CD4-positive, alpha-beta T cell treated with Interleukin-6 at 100 ng/mL for 8 hours (primary cell): Measurements from ENCODE around the gene HES4.
"Not testable (repeated sequence)": the region's sequence is repeated elsewhere in the genome, so short reads cannot be mapped to it uniquely, and the experiment has no call there.

Experiments used
- DNase-seq: peaks from one replicate; pipeline ENCODE4 v3.0.0-alpha.2; 2020; ENCODE audit warnings: mixed read lengths, low spot score

Gene HES4

DNA sequence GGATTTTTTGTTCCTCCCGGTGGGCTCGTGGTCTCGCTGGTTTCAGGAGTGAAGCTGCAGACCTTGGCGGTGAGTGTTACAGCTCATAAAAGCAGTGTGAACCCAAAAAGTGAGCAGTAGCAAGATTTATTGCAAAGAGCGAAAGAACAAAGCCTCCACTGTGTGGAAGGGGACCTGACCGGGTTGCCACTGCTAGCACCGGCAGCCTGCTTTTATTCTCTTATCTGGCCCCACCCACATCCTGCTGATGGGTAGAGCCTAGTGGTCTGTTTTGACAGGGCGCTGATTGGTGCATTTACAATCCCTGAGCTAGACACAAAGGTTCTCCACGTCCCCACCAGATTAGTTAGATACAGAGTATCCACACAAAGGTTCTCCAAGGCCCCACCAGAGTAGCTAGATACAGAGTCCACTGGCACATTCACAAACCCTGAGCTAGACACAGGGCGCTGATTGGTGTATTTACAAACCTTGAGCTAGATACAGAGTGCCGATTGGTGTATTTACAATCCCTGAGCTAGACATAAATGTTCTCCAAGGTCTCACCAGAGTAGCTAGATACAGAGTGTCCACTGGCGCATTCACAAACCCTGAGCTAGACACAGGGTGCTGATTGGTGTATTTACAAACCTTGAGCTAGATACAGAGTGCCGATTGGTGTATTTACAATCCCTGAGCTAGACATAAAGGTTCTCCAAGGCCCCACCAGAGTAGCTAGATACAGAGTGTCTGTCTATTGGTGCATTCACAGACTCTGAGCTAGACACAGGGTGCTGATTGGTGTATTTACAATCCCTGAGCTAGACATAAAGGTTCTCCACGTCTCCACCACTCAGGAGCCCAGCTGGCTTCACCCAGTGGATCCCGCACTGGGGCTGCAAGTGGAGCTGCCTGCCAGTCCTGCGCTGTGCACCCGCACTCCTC is 17.8 kb upstream of the HES4 start:
- not testable (repeated sequence) for DNase-seq

DNA sequence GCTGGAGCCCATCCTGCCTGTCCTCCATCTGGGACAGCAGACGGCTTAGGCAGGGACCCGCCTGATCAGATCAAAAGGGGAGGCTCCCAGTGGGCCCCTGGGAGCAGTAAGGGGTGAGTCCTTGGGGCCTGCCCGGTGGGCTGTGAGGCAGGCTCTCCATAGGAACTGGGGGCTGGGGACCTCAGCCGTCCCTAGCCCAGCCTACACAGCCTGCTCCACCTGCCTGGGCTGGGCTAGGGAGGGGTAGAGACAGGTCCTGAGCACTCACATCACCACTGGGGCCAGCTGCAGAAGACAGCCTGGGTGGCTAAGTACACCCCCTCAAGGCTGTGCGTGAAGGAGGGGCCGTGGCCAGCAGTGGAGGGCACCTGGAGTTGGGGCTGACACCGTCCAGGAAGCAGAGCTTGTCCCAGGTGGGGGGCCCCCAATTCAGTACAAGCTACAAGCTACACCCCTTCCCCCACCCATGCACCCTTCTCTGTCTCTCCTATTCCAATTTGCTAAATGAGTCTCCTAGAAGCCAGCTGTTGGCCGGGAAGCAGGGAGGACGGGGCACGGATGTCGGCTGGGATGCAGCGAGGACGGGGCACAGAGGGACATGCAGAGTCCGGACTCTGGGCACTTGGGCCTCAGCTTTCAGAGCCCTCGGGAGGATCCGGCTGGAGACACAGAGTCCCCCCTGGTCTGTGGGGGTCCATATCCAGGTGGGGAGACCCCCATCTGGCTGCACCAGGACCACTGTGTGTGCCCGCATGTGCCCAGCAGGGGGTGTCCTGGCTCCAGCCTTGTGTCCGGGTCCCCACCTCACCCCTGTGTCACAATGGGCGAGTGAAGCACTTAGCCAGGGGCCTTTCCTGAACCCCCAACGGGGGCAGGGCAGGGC is 15.1 kb upstream of the HES4 start:
- DNase-seq = no peak

DNA sequence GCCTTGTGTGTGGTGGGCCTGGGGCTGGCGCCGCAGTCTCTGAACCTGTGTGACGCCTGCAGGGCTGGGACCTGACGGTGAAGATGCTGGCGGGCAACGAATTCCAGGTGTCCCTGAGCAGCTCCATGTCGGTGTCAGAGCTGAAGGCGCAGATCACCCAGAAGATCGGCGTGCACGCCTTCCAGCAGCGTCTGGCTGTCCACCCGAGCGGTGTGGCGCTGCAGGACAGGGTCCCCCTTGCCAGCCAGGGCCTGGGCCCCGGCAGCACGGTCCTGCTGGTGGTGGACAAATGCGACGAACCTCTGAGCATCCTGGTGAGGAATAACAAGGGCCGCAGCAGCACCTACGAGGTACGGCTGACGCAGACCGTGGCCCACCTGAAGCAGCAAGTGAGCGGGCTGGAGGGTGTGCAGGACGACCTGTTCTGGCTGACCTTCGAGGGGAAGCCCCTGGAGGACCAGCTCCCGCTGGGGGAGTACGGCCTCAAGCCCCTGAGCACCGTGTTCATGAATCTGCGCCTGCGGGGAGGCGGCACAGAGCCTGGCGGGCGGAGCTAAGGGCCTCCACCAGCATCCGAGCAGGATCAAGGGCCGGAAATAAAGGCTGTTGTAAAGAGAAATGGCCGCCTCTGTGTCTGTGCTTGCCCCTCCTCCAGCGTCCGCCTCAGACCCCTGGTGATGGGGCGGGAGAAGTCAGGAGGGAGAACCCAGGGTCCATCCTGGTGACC is 14.2 kb upstream of the HES4 start:
- DNase-seq = no peak

DNA sequence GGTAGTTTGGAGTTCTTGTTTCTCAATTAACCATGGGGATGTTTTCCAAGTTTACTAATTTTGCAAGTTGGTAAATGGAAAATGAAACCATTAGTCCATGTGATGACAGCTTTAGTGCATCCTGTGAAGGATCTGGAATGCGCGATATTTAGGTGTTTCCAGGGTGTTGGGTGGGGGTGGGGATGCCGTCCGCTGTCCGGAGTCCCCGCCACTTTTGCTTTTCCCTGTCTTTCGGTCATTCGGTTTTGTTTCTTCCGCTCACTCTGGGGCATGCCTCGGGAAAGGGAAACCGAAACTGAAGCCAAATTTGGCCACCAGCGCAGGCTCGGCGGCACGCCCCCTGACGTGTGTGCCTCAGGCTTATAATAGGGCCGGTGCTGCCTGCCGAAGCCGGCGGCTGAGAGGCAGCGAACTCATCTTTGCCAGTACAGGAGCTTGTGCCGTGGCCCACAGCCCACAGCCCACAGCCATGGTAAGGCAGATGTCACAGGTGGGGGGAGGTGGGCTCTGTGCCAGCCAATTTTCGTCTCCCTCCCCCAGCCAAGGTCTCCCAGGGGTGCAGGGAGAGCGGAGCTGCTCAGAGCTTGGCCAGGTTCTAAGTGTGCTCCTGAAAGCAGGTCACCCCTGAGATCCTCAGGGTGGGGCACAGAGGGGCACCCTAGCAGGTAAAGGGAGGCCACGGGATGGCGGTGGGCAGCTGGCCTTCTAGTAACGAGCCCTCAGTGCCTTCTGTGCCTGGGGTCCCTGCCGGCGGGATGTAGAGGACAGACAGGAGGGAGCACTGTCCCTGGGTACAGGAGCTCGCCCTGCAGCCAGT is 13.4 kb upstream of the HES4 start, which contains the start of gene ISG15:
TSS of gene ISG15 (plus strand) at position 393 of the 817 bp plus-strand sequence. CDS start at position 470, 77 bp downstream.
- peak; percentile 89 for DNase-seq

DNA sequence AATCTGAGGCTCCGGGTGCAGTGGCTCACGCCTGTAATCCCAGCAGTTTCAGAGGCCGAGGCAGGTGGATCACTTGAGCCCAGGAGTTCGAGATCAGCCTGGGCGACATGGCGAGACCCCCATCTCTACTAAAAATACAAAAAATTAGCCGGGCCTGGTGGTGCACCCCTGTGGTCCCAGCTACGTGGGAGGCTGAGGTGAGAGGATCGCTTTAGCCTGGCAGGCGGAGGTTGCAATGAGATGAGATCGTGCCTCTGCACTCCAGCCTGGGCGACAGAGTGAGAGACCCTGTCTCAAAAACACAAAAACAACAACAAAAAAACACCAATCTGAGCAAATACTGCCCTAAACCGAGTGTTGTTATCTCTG is 12.8 kb upstream of the HES4 start:
- DNase-seq = not testable (repeated sequence)

DNA sequence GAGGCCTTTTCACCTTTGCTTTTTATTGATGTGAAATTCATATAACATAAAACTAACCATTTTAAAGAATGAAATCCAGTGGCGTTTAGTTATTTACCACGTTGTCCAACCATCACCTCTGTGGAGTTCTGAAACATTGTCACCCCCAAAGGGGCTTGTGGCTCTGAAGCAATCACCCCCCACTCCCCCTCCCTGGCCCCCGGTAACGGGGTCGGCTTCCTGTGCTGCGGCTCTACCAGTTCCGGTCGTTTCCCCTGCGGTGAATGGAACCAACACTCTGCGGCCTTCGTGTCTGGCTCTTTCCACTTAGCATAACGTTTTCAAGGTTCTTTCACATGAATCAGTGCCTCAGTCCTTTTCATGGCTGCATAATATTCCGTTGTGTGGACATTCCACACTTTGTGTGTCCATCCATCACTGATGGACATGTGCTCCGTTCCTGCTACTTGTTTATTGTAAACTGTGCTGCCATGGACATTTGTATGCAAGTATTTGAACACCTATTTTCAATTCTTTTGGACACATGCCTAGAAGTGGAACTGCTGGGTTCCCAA is 11.6 kb upstream of the HES4 start:
- no peak for DNase-seq

DNA sequence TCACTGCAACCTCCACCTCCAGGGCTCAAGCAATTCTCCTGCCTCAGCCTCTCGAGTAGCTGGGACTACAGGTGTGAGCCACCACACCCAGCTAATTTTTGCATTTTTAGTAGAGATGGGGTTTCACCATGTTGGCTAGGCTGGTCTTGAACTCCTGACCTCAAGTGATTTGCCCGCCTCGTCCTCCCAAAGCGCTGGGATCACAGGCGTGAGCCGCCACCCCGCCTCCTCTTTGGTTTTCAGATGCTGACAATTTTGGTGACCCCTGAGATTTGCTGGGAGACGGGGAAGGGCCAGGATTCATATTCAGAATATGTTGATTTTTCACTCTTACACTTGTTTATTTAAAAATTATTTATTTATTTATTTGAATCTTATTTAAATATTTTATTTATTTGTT is 10.2 kb upstream of the HES4 start:
- DNase-seq = not testable (repeated sequence)

DNA sequence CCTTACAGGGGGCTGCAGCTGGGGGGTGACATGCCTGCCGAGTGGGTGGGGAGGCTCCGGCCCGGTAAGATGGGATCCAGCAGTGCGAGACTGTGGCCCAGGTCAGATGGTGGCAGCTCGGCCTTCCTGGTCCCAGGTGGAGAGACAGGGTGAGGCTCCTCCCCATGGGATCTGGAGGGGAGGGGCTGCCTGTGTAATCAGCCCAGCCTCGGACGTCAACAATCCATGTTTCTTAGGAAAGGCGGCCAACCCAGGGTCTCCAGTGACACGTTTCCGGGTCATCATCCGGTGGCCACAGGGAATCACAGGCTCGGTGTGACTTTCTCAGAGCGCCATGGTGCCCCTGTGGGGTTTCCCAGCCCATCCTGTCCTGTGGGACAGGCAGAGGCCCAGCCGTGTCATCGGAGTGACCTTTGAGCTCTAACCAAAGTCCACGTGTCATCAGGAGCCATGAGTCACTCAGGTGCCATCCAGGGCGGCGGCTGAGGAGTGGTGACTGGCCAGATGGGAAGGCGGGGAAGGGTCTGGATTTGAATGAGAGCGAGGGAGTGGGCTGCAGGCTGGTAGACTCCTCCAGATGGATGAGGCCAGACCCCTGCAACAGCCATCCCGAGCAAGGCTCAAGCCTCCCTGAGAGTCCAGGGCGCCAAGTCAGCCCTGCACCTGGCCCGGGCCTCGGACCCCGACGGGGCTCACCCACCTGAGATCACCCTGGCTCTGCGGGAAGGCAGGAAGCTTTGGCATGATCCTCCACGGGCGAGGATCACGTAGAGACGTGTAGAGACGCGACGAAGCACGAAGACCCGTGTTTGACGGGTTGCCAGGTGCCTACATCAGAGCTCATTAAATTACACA is 6.6 kb upstream of the HES4 start:
- no peak for DNase-seq

DNA sequence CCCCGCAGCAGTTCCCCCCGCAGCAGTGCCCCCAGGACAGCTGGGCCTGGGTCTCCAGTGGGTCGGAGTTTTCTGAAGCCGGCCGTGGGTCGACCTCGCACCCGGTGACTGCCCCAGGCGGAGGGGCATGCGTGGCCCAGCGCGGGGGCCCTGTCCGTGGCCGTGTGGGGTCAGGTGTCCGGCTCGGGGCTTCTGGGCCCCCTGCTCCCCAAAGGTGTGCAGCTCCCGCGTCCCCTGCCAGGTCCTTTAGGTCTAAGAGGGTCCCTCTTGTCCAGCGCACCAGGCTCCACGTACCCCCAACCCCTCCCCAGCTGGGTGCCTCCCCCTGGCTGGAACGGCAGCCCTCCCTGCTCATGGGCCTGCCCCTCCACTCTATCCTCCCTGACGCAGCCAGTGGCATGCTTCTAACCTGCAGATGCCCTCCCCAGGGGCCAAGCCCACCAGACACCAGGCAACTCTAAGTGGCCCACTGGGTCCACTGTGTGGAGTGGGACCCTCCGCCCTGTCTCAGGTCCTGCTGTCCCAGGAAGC is 5.9 kb upstream of the HES4 start:
- no peak for DNase-seq

DNA sequence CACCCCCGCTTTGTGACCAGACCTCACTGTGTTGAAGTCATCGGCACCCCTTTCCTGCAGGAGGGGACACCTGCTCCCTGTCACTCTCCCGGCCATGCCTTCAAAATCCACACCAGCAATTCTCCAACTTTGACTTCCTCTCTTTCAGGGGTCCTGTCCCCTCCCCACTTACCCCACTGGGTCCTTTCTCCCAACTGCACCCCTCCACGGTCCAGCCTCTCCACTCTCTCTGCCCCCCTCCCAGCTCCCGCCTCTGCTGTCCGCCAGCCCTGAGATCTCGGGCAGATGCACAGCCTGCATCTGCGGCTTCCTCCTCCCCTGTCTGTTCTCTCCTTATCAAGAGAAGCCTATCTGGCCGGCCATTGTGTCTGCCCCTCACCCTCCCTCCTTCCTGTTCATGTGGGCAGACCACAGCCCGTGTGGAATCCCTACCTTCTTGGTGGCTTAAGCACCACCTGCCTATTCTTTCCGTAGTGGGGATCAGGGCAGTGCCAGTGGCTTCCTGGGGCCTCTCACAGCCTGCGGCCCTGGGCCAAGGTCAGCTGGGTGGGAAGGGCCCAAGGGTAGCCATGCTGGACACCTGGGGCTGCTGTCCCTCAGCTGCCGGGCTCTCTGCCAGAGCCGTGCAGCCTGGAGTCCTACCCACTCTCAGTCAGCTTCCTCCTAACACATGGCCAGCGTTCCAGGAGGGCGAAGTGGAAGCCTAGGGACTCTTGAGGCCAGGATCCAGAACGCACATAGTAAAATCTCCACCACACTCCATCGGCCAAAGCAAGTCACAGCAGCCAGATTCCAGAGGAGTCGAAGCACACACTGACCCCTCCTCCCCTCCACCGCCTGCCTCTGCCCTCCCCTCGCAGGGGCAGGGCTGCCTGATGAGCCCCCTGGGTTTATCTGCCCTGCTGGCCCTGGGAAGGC is 5.1 kb upstream of the HES4 start:
- DNase-seq = no peak

DNA sequence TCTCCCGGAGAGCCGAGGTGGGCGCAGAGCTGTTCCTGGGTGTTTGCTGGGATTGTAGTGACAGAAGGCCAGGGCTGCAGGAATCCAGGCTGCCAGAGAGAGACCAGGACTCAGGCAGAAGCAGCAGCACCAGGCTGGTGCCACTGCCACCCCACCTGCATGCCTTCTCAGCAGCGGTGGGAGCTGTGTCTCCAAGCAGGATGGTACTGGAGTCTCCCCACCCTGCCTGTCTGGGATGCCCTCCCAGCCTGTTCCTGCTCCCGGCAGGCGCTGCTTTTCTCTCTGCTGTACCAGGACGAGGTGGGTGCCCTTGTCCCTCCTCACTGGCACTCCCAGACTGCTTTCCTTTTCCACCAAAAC is 4.5 kb upstream of the HES4 start:
- DNase-seq = no peak

DNA sequence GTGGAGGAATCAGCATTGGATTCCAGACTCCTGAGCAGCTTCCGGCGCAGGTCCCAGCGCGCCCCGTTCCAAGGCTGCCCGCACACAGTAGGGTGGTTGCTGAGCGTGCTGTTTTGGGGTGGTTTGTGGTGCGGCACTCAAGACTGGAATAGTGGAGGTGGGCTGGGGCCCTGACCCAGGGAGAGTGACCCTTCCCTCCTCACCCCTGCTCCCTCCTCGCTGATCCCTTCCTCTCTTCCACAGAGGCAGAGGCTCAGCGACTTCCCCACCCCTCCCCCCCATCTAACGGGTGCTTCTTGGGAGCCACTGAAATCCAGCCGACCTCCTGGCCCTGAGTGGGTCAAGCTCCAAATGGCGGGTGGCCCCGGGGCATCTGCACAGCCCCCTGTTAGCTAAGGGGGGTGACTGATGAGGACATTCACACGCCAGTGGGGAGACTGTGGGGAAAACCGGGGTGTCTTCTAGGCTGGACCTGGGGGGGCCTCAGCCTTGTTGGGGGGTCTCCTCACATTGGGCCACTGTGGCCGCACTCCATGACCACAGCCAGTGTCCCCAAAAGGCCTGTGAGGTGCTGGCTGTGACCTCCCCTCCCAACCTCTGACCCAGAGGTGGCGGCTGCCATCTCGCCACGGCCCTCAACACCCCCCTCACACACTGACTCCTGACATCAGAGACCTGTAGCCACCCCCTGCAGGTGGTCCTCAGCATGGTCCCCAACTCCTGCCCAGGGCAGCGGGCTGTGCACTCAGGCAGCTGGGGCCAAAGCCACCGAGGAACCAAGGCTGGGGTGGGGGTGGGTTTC is 3.9 kb upstream of the HES4 start:
- DNase-seq = no peak

DNA sequence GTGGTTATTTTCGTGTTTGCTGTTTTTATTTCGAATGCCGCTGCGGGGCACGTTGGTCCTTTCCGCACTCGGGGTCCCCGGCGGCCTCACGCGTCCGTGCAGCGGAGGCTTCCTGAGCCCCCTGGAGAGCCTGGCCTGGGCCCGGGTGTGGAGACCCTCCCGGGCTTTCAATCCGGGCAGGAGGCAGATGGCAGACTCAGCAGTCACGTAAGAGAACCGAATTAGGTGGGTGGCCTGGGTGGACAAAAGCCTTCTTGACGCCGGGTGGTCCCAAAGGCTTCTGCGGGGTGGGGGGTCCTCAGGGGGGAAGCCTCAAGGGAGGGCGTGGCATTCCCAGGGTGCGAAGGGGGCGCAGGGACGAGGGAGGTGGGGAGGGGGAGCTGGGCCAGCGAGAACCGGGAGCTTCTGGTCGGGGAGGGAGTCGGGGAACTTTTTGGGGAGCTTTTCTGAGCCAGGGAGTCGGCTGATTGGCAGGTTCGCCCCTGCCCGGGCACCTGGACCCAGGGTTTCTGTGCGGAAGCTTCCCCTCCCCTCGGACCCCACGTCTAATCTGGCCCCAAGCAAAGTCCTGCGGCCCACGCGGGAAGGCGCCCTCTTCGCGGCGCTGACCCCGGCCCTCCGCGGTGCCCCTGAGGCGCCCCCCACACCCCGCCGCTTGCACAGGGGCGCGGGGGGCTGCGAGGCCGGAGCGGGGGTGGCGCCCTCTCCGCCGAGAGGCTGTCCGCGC is 1.3 kb upstream of the HES4 start:
- no peak for DNase-seq

DNA sequence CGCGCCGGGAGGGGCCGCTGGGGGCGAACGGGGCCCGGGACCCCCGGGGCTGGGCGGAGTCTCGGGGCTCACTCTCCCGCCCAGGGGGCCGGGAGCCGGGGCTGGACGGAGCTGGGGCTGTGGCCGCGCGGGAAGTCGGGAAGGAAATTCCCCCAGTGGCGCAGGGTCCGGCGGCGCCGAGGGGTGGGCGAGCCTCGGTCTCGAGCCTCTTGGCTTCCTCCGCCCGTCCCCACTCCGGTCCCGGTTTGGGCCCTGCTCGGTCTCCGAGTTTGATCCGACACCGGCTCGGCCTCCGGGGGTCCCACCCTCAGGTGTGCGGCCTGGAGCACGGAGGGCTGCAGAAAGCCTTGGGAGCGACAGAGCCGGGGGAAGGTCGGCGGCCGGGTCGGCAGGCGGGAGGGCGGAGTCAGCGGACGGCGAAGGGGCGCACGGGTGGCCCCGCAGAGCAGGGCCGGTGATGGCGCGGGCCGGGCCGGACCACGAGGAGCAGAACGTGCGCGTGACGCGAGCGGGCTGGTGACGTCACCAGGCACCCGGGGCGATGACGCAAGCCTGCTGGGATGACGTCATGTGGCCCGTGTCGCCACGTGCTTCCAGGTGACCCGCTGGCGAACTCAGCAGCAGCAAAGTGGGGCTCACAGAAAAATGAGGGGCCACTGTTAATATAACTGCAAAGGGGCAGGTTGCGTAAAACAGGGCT is 610 bp upstream of the HES4 start:
- peak; percentile 40 for DNase-seq

DNA sequence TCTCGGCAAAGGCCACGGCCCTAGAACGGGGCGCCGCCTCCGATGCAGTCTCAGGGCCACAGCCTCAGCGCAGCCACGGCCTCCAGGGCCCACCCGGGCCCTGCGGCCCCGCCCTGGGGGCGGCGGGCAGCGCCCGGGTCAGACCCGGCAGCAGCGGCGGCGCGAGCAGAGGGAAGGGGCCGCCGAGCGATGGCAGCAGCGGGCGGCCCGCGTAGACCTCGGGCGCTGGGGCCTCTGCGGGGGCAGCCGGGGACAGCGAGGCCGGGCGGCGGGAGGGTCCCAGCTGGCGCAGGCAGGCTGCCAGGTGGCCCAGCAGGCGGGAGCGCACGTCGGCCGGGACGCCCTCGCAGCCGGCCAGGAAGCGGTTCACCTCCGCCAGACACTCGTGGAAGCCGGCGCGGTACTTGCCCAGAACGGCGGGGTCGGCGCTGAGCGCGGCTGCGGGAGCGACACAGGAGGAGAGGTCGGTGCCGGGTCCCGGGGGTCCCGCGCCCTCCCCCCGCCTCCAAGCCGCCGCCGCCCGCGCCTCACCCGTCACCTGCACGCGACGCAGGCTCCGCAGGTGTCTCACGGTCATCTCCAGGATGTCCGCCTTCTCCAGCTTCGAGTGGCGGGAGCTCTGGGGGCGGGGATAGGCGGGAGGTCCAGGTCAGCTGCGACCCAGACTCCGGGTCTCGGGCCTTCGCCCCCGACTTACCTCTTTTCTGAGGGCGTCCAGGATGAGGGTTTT is 737 bp downstream of the HES4 start:
- DNase-seq = no peak

DNA sequence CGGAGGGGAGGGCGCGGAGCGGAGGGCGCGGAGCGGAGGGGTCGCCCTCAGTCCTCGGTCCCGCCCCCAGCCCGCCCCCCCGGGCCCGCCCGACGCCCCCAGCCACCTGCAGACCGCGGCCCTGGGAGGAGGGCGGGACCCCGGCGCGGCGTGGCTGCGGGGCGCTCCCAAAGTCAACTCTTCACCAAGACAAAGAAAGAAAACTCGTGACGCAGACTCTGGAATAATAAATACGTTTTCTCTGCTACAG is 1.2 kb downstream of the HES4 start:
- DNase-seq = no peak
